Testis (tissue), 3 donors: ENCODE results near the gene SHROOM2. TPM values are rescaled to one million over a fixed set of nuclear protein-coding genes. Genes with fewer than 3 reads are reported as not detected.

Source experiments
- DNase-seq: peaks from one replicate; pipeline ENCODE4 v3.0.0-alpha.2; 2019
- H3K27ac ChIP-seq, 2 donors: fragments of 200-600 bp; sonication (generic); one replicate each; pipeline ENCODE4 v1.5.1; 2019
- H3K27me3 ChIP-seq: fragments of 200-600 bp; sonication (generic); one replicate; pipeline ENCODE4 v1.5.1; 2019
- H3K36me3 ChIP-seq: fragments of 200-600 bp; sonication (generic); one replicate; pipeline ENCODE4 v1.5.1; 2017; ENCODE audit warnings: low read depth; ENCODE audit errors: missing control alignments
- H3K4me1 ChIP-seq: fragments of 200-600 bp; sonication (generic); one replicate; pipeline ENCODE4 v1.5.1; 2019
- H3K4me3 ChIP-seq, 2 donors: fragments of 200-600 bp; sonication (generic); one replicate each; pipeline ENCODE4 v1.5.1; 2017 to 2019
- H3K9me3 ChIP-seq: fragments of 200-600 bp; sonication (generic); one replicate; pipeline ENCODE4 v1.5.1; 2017
- POLR2A ChIP-seq: fragments of 450-650 bp; IDR thresholded peaks from one replicate; pipeline ENCODE4 v1.6.1; 2017; ENCODE audit warnings: antibody characterized with exemption, mild to moderate bottlenecking, moderate library complexity
- WGBS, 2 donors: methylation state at CpG; one replicate each; pipeline ENCODE4 v1.1.5; 2018; 5-methylcytosine and 5-hydroxymethylcytosine counted together
- intact Hi-C: fragments of 100-400 bp; cut with DNase I; formaldehyde crosslinking; loops from one replicate; pipeline ENCODE4 v1.15.1; 2023; ENCODE audit warnings: low total_unique reads
- polyA plus RNA-seq: library from polyadenylated mRNA; stranded (reverse); fragments of 350-450 nt; fragmentation: Illumina TruSeq; extraction: RNeasy Lipid Tissue Mini Kit (QIAGEN cat#74804); gene quantifications from one replicate; pipeline ENCODE4 v1.2.3, GENCODE V29; 2014; ENCODE audit warnings: low read depth, low replicate concordance; ENCODE audit not compliant: insufficient read depth
- total RNA-seq, 2 donors: library from RNA; depleted of rRNA; stranded (reverse); fragments of >200 nt; gene quantifications; one replicate each; pipeline ENCODE4 v1.2.3, GENCODE V29; 2016
- TF ChIP-seq, protein P1 (sequence below), 3 experiments: fragments of 450-650 bp in 2 of 3; fragments of 200-600 bp in 1 of 3; sonication (generic) in 1 of 3; IDR thresholded peaks; one replicate each; pipeline ENCODE4 v1.5.1; 2016 to 2019; ENCODE audit warnings: antibody characterized with exemption in 3 of 3, mild to moderate bottlenecking in 2 of 3, moderate library complexity in 1 of 3

Gene SHROOM2
- total and polyA plus RNA-seq, 3 donors from 2014 or later = 8.2 to 46.0 (median 22.1) TPM

DNA sequence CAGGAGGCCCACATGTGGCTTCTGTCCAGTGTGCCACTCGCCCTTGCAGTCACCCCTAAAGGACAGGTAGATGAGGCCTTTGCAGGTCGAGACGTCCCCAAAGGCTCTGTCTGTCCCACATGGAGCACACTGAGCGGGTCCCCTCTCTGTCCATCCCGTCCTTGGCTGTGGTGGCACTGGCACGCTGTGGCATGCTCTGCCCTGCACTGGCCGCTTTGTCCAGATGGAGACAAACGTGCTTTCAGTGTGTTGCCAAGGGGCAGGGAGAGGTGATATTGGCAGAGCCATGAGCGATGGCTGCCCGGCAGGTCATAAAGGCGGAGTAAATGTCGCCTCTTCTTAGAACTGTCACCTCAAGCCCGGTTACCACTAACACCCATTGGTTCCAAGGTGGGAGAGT, 94.0 kb downstream of the SHROOM2 start:
- TF ChIP-seq POLR2A = no peak
- TF ChIP-seq, protein P1, sequence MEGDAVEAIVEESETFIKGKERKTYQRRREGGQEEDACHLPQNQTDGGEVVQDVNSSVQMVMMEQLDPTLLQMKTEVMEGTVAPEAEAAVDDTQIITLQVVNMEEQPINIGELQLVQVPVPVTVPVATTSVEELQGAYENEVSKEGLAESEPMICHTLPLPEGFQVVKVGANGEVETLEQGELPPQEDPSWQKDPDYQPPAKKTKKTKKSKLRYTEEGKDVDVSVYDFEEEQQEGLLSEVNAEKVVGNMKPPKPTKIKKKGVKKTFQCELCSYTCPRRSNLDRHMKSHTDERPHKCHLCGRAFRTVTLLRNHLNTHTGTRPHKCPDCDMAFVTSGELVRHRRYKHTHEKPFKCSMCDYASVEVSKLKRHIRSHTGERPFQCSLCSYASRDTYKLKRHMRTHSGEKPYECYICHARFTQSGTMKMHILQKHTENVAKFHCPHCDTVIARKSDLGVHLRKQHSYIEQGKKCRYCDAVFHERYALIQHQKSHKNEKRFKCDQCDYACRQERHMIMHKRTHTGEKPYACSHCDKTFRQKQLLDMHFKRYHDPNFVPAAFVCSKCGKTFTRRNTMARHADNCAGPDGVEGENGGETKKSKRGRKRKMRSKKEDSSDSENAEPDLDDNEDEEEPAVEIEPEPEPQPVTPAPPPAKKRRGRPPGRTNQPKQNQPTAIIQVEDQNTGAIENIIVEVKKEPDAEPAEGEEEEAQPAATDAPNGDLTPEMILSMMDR (IDR thresholded peaks at IDR 0.05) = no peak
- no peak for DNase-seq
- 97% methylated on average over 12 of the region's 13 CpGs; no CpG with 5 or more reads in 1 of the 2 donors for WGBS, 2 donors
- no peak overlapping the region for H3K4me3 ChIP-seq
- H3K4me1 ChIP-seq = no peaks in the 10 kb centered on the region
- no peaks in the 10 kb centered on the region for H3K27me3 ChIP-seq
- no peak overlapping the region for H3K27ac ChIP-seq
- no peaks in the 10 kb centered on the region for H3K9me3 ChIP-seq
- H3K36me3 ChIP-seq = no peaks in the 10 kb centered on the region
- intact Hi-C loops = loop anchor here (10.0 kb wide), 1 partner anchor 95 kb away; no protein-coding TSS in a partner anchor

DNA sequence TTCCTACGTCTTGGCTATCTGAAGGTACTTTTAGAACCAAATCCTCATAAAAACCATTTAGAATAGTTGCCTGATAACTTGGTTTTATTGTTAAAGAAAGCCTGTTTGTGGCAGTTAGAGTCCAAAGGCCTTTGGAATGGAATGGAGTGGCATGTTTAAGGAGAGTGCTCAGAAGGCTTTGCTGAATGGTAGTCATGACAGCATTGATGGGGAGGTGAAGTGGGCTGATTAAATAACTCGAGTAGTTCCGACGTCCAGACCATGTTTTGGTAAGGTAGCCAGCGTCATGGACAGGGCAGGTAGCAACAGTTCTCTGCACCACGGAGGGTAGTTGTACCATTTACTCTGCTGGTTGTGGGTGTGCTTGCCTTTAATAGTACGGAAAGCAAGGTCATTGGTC, 94.6 kb downstream of the SHROOM2 start:
- H3K27ac ChIP-seq = no peak overlapping the region
- H3K9me3 ChIP-seq = no peaks in the 10 kb centered on the region
- intact Hi-C loops = loop anchor here (10.0 kb wide), 1 partner anchor 94 kb away; no protein-coding TSS in a partner anchor
- H3K4me1 ChIP-seq = no peaks in the 10 kb centered on the region
- no peak for DNase-seq
- no peak overlapping the region for H3K4me3 ChIP-seq
- no peaks in the 10 kb centered on the region for H3K27me3 ChIP-seq
- TF ChIP-seq, protein P1 (IDR thresholded peaks at IDR 0.05) = no peak
- no peak for TF ChIP-seq POLR2A
- H3K36me3 ChIP-seq = no peaks in the 10 kb centered on the region
- WGBS, 2 donors = 83 to 90% methylated on average over 6 to 7 of the region's 7 CpGs

GRCh38 chrX:9882669-9883446, 96.6 kb downstream of the SHROOM2 start:
- intact Hi-C loops = loop anchor here (10.0 kb wide), 1 partner anchor 92 kb away; no protein-coding TSS in a partner anchor

DNA sequence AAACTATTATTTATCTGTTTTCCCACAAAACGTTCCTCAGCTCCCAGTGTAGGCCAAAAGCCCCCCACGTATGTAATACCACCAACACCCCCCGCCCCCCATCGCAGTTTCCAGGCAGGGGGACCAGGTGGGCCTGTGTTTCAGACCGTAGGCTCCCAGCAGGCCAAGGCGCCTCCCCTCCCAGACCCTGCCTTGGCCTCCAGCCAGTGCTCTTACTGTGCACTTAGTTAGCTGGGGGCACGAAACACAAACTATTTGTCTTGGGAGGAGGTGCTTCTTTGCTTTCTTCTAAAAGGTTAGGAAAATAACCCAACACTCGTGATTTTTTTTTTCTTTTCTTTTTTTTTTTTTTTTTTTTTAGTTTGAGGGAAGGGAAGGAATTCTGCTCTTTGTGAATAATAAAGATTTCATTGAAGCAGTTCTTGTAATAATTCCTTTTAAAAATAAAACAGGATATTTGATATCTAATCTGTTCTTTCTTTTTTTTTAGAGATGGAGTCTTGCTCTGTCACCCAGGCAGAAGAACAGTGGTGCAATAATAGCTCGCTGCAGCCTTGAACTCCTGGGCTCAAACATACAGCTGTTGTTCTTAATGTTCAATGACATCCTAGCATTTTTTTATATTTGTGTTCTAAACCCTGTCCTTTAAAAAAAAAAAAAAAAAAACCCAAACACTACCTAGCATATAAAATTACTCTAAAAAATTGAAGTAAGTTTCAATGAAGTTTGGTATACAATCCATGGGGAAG, 98.0 kb downstream of the SHROOM2 start:
- Histone ChIP-seq H3K27ac (no peak overlapping the region), H3K4me3 (no peak overlapping the region), H3K4me1 (no peaks in the 10 kb centered on the region), H3K9me3 (no peaks in the 10 kb centered on the region), H3K27me3 (no peaks in the 10 kb centered on the region), H3K36me3 (no peaks in the 10 kb centered on the region)
- intact Hi-C loops = loop anchor here (10.0 kb wide), 1 partner anchor 91 kb away; no protein-coding TSS in a partner anchor
- TF ChIP-seq POLR2A = no peak
- TF ChIP-seq, protein P1 (IDR thresholded peaks at IDR 0.05) = no peak
- 39 to 41% methylated on average over 8 to 9 of the region's 9 CpGs for WGBS, 2 donors
- DNase-seq = no peak

More at GRCh38 chrX:9882669-9883446, 96.6 kb downstream of the SHROOM2 start:
- DNase-seq = no peak
- no peak for TF ChIP-seq POLR2A
- TF ChIP-seq, protein P1 (IDR thresholded peaks at IDR 0.05) = no peak
- Histone ChIP-seq H3K27me3 (no peaks in the 10 kb centered on the region), H3K9me3 (no peaks in the 10 kb centered on the region), H3K4me1 (no peaks in the 10 kb centered on the region), H3K27ac (no peak overlapping the region), H3K36me3 (no peaks in the 10 kb centered on the region), H3K4me3 (no peak overlapping the region)
- 58 to 64% methylated on average over 11 to 15 of the region's 15 CpGs for WGBS, 2 donors
